ENCODE measurements around the gene CHPF2.
A peak's percentile ranks its signal among the peaks of the same experiment; 100 is the strongest.

Gene CHPF2, protein sequence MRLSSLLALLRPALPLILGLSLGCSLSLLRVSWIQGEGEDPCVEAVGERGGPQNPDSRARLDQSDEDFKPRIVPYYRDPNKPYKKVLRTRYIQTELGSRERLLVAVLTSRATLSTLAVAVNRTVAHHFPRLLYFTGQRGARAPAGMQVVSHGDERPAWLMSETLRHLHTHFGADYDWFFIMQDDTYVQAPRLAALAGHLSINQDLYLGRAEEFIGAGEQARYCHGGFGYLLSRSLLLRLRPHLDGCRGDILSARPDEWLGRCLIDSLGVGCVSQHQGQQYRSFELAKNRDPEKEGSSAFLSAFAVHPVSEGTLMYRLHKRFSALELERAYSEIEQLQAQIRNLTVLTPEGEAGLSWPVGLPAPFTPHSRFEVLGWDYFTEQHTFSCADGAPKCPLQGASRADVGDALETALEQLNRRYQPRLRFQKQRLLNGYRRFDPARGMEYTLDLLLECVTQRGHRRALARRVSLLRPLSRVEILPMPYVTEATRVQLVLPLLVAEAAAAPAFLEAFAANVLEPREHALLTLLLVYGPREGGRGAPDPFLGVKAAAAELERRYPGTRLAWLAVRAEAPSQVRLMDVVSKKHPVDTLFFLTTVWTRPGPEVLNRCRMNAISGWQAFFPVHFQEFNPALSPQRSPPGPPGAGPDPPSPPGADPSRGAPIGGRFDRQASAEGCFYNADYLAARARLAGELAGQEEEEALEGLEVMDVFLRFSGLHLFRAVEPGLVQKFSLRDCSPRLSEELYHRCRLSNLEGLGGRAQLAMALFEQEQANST

DNA sequence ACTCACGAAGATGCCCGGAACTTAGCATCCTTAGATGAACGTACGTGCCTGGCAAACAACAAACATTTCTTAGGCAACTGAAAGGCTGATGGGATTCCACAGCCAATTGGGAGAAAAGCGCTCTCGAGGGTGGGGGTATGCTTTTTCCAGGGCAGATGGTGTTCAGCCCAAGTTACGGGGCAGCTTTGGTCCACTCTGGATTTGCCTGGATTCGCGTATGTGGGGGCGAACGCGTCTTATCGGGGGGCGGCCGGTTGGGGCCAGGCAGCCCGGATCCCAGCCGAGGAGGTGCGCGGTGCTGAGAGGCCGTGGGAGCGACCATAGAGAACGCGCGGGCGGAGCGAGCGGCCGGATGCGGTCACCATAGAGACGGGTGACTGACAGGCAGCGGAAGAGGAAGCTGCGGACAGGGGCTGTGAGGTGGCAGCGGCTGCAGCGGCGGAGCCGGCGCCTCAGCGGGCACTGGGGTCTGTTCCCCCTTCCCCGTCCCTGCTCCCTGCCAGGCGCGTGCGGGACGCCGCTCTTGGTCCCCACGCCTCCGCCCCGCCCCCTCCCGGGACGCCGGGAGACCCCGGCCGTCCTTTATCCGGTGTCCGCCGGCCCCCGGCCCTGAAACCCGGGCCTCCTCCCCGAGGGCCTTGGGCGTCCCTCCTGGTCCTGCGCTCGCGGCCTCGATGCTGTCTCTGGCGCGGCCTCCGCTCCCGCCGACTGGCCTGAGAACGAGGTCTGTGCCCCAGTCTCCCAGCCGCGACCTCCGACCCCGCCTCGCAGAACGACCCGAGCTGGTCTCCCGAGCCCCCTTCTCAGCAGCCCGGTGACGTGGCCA is at the start of gene CHPF2:
Gene CHPF2, plus strand, starts transcription at position 393 of the 826 bp plus-strand sequence. CDS start 1,529 bp downstream, outside the sequence.
- peak; percentile 74 for DNase-seq (ENCODE audit: low read depth)

DNA sequence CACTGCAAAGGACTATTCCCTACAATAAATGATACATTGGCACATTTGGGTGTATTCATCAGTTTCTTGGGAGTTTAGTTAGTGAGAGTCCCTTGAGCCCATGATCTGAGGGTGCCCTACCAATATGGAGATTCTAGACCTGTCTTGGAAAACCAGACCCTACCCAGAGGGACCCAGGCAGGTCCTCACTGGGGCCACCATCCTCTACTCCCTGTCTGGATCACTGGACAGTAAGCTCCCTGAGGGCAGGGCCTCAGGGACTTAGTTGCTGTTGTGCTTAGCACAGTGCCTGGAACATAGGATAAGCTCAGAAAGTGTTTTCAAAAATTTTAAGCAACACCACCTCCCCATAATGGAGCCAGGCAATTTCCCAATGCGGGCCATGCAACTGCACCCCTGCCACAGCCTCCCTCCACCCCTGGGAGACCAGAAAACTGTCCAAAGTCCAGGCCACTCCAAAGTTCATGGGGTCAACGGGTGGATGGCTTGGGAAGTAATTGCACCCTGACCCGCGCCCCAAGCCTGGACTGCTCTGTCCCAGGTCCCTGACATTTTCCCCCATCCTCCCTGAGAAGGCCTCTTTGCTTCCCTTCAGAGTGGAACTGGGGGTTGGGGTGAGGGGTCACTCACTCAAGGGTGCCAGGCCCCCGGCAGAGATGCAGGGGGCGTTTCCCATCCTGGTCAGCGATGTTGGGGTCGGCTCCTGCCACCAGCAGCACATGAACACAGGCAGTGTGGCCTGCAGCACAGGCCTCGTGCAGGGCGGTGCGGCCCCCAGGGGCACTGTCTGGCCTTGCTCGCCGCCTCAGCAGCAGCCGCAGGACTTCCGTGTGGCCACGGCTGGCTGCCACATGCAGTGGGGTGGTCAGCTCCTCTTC is 46.3 kb upstream of the CHPF2 start:
- no peak for DNase-seq (ENCODE audit: low read depth)

DNA sequence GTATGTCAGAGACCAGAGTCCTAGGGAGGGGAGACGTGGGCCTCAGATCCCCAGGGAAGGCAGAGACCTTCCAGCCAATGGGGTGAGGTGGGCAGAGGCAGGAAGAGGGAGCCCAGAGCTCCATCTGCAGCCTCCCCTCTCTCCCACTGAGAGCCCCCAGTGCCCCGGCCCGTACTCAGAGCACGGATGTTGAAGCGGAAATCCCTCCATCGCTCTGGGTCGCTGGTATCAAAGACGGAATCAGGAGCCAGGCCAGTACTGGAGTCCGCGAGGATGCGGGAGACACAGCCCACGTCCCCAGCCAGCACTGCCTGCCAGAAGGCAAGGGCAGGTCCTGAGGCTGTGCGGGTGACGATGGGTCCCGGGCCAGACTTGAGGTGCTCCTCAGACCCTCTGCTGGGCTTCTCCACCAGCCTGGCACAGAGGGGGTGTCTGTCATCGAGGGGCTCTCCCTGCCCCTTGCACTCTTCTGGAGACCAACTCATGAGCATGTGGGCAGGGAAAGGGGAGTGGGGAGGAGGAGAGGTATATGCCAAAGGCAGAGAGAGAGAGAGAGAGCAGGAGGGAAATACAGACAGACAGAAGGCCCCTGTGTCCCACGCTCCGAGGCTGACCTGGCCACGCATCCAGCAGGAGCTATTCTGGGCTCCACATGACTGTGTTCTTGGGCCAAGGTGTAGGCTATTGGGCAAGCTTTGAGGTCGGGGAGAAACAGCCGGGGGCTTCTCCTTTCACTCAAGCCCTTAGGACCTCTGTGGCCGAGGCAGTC is 45.5 kb upstream of the CHPF2 start, which contains the start of gene ASB10:
Gene ASB10, minus strand, starts transcription at position 611 of the 769 bp plus-strand sequence. Its CDS starts 120 bp downstream, at position 491.
- DNase-seq (ENCODE audit: low read depth) = no peak

DNA sequence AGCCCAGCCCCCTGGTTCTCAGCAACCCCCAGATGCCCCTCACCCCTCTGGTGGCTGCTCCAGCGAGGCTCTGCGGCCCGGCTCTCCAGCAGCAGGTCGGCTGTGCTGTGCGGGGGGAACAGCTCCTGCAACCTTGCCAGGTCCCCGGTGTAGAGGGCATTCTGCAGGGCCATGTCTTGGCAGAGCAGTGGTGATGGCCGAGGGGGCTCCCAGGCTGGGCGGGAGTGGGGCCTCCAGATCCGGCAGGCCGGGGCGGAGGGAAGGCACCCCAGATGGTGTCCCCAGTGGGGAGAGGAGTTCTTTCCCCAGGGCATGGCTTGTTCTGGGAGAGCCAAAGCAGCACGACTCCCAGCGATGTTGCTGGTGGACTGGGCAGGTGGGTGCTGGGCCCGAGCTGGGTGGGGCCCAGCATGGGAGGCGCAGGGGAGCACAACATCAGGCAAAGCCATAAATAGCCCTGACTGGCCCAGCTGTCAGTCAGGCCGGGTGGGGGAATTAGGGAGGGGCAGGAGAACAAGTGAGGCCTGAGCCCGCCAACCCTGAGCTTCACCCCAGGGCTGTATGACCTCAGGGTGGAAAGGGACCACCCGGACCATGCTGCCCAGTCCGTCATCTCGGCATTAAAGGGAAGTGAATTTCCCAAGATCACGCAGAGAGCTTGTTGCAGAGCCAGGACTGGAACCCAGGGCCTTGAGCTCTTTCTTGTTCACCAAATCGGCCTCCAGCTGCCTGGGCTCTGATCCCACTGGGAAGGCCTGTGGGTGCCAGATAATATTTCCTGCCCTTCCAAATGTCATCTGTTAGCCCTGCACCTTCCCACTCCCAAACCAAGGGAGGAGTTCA is 44.7 kb upstream of the CHPF2 start:
- no peak for DNase-seq (ENCODE audit: low read depth)

DNA sequence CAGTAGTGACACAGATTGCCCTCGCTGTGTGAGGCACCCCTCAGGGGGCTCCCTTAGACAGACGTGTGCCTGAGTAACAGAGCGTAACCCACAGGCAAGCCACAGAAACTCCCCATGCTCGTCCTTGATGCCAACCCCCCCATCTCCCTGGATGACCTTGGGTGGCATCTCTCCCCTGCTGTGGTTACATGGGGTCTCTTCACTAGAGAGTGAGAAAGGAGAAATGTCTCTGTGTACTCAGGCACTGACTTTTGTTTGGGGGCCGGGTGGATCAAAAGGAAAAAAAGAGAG is 44.1 kb upstream of the CHPF2 start:
- DNase-seq (ENCODE audit: low read depth) = no peak

DNA sequence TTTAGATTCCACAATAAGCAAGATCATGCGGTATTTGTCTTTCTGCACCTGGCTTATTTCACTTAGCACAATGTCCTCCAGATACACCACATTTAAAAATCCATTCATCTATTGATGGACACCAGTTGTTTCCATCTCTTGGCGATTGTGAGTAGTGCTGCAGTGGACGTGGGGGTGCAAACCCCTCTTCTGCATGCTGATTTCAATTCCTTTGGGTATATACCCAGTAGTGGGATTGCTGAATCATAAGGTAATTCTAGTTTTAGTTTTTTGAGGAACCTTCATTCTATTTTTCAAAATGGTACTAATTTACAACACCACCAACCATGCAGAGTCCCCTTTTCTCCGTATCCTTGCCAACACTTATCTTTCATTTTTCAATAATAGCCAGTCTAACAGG is 43.2 kb upstream of the CHPF2 start:
- no peak for DNase-seq (ENCODE audit: low read depth)

DNA sequence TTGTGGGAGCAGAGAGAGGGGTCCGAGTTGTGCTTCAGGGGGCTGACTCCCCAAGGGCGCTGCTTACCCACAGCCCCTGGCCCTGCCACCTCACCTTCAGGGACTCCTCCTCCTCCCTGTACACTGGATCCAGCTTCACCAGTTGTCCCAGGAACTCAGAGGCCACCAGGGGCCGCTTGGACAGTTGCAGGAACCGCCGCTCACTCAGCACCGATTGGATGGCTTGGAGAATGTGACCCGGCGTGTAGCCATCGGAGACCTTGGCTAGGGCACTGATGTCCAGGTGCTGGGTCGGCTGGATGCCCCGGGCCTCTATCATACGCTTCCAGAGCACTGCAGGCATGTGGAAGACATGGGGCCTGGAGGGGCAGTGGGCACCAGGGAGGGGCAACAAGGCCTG is 40.7 kb upstream of the CHPF2 start:
- DNase-seq (ENCODE audit: low read depth) = no peak

DNA sequence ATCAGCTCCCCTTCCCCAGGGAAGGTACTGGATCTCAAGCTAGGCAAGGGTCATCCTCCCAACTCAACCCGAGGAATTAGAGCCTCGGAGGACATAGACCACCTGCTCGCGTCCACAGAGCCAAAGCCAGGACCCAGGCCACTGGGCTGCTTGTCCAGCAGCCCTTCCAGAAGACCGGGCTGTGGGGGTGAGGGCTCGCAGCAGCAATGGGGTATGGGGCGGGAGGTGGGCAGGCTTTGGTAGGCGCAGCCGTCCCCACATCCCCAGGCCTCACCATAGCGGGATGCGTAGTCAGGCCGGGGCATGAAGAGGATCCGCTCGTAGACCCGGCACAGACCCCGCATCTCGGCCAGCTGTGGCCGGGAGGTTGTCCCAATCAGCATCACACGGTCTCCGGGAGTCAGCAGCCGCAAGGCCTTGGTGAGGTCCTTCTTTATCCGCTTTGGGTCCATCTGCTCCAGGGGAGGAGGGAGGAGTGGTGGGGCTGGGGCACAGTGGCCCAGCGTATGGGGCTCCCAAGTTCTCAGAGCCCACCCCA is 40.2 kb upstream of the CHPF2 start:
- DNase-seq (ENCODE audit: low read depth) = no peak

DNA sequence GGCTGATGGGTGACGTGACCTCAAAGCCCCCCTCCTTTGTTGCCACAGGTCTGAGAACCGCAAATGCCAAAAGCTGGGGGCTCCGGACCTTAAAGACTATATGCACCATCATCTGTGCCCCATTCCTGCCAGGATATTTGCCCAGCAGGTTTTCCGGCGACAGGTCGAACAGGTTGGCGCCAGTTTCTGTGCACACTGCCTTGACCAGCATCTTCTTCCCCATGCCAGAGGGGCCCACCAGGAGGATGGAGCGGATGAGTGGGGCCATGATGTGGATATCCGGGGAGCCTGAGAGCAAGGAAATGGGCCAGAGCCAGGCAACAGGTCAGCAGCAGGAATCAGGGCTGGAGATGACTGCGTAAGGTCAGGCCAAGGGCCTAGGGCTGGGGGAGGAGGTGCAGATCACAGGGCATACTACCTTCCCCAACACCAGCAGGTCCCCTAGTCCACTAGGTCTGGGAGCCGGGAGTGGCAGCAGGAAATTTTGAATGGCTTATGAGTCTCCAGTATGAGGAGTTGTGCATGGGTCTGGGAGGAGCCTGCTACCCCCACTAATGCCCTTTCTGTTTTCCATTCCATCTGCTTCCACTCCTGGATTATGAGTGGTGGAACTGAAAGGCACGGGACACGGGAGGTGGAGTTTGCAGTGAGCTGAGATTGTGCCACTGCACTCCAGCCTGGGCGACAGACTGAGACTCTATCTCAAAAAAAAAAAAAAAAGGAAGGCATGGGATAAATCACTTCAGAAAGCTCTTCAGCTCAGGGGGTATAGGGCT is 38.9 kb upstream of the CHPF2 start:
- DNase-seq (ENCODE audit: low read depth) = no peak

DNA sequence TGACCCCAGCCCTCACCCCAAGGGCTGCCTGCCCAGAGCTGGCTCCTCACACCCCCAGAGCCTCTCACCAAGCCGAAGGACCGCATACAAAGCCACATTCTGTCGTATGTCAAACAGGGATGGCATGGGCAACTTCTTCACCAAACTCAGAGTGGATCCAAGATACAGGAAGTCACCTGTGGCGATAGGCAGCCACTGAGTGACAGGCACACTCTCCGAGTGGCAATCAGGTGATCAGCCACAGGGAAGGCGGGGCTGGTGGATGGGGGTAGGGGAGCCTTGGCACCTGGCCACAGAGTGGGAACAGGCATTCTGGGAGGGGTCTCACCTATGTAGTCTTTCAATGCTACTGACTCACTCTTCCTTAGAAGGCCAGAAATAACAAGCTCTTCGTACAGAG is 38.1 kb upstream of the CHPF2 start:
- no peak for DNase-seq (ENCODE audit: low read depth)

DNA sequence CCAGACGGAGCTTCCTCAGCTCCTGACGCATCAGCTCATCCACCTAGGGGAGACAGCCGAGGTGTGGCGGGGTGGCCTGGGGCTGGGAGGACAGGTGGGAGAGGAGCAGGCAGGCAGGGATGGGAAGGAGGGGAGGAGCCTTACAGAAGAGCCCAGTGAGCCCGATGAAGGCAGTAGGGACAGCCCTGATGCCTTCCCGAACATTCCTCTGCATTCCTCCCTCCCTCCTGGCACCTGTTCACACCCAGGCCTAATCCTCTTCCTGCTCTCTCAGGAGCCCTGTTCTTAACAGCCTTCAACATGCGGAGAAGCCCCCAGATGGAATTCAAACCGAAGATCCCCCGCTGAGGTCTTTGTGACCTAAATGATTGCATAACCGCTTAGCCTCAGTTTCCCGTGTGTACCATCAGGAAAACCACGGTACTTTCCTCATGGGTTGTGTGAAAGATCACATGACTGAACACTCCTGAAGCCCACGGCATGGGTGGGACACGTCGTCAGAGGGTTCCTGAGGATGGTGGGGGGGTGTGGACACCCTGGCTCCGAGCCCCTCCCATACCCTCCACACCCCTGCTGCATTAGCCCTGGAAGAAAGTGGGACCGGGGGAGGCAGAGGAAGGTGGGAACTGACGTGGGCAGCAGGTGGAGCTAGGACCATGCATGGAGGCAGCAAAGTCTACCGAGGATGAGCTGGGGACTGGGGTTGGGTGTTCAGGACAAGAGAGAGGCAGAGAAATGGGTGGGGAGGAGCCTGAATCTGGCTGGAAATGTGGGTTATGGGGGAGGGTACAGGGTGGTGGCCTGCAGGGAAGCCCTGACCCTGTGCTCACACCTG is 36.5 kb upstream of the CHPF2 start:
- no peak for DNase-seq (ENCODE audit: low read depth)

DNA sequence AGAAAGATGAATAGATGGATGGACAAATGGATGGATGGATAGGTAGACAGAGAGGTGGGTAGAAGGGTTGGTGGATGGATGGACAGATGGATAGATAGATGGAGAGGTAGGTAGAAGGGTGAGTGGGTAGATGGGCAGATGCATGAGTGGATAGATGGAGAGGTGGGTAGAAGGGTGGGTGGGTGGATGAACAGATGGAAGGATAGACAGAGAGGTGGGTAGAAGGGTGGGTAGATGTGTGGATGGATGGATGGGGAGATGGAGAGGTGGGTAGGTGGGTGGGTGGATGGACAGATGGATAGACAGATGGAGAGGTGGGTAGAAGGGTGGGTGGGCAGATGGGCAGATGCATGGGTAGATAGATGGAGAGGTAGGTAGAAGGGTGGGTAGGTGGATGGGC is 34.4 kb upstream of the CHPF2 start:
- no peak for DNase-seq (ENCODE audit: low read depth)

DNA sequence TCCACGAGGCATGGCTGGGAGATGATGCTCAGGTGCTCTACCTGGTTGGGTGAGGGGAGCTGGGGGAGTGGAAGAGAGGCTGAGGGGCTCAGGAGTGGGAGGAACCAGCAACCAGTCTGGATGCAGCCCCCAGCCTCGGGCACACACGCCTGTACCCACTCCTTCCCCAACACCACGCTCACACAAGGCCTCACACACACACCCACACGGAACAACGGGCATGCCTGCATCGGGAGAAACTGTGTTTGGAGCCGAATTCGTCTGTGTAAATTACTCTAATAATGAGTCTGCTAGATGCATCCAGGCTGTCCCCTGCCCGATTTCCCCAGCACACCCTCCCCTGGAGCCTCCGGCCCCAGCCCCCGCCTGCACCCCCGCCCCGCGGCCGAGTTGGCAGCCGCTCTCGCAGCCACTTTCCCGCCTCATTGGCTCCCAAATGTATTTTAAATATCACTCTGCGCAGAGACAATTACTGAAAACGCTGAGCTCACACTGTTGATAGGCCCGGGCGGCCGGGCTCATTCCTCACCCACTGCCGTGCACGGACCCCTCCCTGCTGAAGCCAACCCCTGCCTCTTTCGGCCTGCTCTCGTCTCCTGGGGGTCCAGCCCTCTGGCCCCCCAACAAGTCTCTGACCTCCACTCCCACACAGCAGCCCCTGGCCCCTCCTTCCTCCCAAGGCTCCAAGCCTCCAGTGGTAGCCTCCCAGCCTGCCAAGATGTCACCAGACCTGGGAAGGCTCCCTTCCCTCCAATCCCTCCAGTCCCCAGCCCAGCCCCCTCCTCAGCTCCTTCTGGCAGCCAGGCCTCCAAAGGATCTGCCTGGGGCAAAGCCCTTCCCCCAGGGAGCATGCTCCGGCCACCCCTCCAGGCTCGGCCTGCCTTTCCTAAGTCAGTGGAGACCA is 33.1 kb upstream of the CHPF2 start:
- no peak for DNase-seq (ENCODE audit: low read depth)

DNA sequence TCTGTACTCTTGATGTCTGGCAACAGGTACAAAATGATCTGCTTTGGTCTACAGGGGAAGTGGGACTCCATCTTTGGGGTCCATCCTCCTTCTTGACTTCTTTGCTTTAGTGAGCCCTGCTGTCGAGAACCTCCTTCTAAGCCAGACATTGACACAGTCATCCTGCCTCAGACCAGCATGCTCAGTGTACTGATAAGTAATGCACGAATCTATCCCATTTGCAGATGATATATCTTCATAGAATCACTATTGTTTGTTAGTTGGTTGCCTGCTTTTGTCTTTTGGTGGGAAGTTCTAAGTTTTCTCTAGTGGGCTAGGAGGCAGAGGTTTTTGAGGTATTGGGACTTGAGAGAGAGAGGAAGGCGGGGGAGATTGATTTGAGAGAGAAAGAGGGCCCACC is 30.9 kb upstream of the CHPF2 start:
- DNase-seq (ENCODE audit: low read depth) = no peak

DNA sequence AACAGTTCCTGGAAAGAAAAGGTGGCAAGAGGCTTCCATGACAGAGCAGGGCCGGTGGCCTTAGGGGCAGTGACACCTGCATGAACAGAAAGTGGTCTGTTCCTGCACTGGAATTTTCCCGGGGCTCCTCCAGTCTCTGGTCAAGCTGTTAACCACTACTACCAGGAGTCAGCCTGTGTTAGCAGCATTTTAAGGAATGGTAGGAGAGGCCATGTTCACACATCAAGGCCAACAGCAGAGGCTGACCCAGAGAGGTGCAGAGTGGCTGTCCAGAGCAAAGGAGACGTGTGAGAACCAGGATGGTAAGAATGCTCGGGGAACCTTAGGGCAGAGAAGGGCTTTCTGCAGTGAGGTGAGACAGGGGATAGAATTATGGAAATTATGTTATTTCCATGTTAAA is 30.5 kb upstream of the CHPF2 start:
- no peak for DNase-seq (ENCODE audit: low read depth)

DNA sequence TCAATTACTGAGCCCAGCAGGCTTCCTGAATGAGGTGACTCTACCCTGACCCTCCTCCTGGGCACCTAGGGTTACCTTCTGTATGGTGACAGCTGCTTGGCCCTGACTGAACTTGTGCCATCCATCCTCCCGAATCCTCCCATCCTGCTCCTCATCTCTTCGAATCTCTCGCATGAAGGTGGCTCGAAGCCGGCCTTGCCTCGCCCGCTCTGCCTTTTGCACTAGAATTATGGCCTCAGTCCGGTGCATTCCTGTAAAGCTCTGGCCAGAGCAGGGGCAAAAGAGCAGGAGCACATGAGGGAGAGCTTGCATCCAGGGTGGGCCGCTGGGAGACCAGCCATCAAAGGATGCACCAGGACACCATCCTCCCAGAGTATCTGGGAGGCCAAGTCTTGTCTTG is 29.4 kb upstream of the CHPF2 start:
- DNase-seq (ENCODE audit: low read depth) = no peak
